ENCODE data around the gene MCU.

DNA sequence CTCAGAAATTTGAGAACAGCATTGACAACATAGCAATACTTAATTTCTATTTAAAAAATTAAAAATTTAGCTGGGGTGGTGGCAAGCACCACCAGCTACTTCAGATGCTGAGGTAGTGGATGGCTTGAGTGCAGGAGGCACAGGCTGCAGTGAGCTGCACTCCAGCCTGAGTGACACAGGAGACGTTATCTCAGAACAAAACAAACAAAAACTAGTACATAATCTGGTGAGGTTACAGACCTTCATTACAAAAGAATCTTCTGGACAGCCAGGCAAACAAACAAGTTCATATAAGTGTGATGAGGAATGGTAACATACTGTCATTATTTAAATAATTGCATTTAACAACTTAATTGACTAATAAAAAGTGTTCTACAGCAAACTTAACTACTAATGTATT is 124.6 kb downstream of the MCU start:
- TF ChIP-seq, protein P1, sequence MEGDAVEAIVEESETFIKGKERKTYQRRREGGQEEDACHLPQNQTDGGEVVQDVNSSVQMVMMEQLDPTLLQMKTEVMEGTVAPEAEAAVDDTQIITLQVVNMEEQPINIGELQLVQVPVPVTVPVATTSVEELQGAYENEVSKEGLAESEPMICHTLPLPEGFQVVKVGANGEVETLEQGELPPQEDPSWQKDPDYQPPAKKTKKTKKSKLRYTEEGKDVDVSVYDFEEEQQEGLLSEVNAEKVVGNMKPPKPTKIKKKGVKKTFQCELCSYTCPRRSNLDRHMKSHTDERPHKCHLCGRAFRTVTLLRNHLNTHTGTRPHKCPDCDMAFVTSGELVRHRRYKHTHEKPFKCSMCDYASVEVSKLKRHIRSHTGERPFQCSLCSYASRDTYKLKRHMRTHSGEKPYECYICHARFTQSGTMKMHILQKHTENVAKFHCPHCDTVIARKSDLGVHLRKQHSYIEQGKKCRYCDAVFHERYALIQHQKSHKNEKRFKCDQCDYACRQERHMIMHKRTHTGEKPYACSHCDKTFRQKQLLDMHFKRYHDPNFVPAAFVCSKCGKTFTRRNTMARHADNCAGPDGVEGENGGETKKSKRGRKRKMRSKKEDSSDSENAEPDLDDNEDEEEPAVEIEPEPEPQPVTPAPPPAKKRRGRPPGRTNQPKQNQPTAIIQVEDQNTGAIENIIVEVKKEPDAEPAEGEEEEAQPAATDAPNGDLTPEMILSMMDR (conservative IDR thresholded peaks at IDR 0.05; ENCODE audit: low read length) = no peak
- no peak for TF ChIP-seq EZH2phosphoT487 (IDR thresholded peaks at IDR 0.05; ENCODE audit: borderline replicate concordance, low read depth, low read length)
